ENCODE data around the gene DYRK1B. TPM values are rescaled to one million over a fixed set of nuclear protein-coding genes. Genes with fewer than 3 reads are reported as not detected.
A peak's percentile ranks its signal among the peaks of the same experiment; 100 is the strongest.

The DYRK1B gene
- total and polyA plus RNA-seq, 2 experiments from 2014 or later: 6.5 to 8.6 TPM

GRCh38 chr19:39802958-39803357 is 31.0 kb downstream of the DYRK1B start:
- Histone ChIP-seq H3K27ac (ENCODE audit: low read depth) (no peak overlapping the region), H2AFZ (peak overlapping the region; percentile 96), H3K9me2 (ENCODE audit: insufficient read depth) (no peaks in the 10 kb centered on the region), H3K36me3 (ENCODE audit: insufficient read depth) (no peaks in the 10 kb centered on the region), H3K79me2 (replicated peaks; ENCODE audit: insufficient read depth) (no peaks in the 10 kb centered on the region), H4K20me1 (replicated peaks; ENCODE audit: insufficient read depth) (no peaks in the 10 kb centered on the region), H3K4me3 (no peak overlapping the region), H3K4me2 (peak overlapping the region; percentile 36; the same call in 1 of the 2 replicates), H3K4me1 (ENCODE audit: insufficient read depth) (peaks cover 9% of the 10 kb centered on the region; the same call in 1 of the 2 replicates), H3K27me3 (ENCODE audit: insufficient read depth) (no peaks in the 10 kb centered on the region), H3F3A (replicated peaks; ENCODE audit: low read depth) (no peaks in the 10 kb centered on the region)
- Mint-ChIP-seq H3K4me3 (0 out of 3 replicates have a peak overlapping the region, but pooled peaks have one; percentile 29), H3K27me3 (ENCODE audit: insufficient read depth, low read depth, poor library complexity) (peaks cover 1% of the 10 kb centered on the region), H3K9me3 (no peaks in the 10 kb centered on the region), H3K4me1 (peaks cover 8% of the 10 kb centered on the region), H3K27ac (peak overlapping the region; percentile 50), H3K36me3 (ENCODE audit: low read depth) (no peaks in the 10 kb centered on the region)
- TF ChIP-seq ZNF114 (CRISPR knock-in tag; IDR thresholded peaks at IDR 0.05) (no peak), POLR2AphosphoS5 (IDR thresholded peaks at IDR 0.05; ENCODE audit: low read depth) (no peak), EZH2 (IDR thresholded peaks at IDR 0.05; ENCODE audit: low read depth, unreplicated experiment) (no peak), STAT1 (IDR thresholded peaks at IDR 0.05; ENCODE audit: unreplicated experiment) (no peak), ETS1 (IDR thresholded peaks at IDR 0.05) (no peak), NANOG (IDR thresholded peaks at IDR 0.05; ENCODE audit: borderline replicate concordance) (no peak), CTCF (conservative IDR thresholded peaks at IDR 0.05; ENCODE audit: low read depth in 2 of 2) (no peak)
- ATAC-seq: peak; percentile 91
- DNase-seq (ENCODE audit: low spot score): peak; percentile 61

- H3K36me3 Mint-ChIP-seq (ENCODE audit: low read depth): no peaks in the 10 kb centered on the region
- DNase-seq (ENCODE audit: low spot score): no peak
- TF ChIP-seq ETS1 (IDR thresholded peaks at IDR 0.05): no peak
- no peak for TF ChIP-seq ZNF462 (CRISPR knock-in tag; IDR thresholded peaks at IDR 0.05)
- no peak for TF ChIP-seq ZNF114 (CRISPR knock-in tag; IDR thresholded peaks at IDR 0.05)
- TF ChIP-seq ZNF331 (CRISPR knock-in tag; IDR thresholded peaks at IDR 0.05; ENCODE audit: low read depth): no peak
- TF ChIP-seq NANOG (IDR thresholded peaks at IDR 0.05; ENCODE audit: borderline replicate concordance): no peak
Measured at GRCh38 chr19:39797083-39797482, 36.9 kb downstream of the DYRK1B start.

More at GRCh38 chr19:39797083-39797482, 36.9 kb downstream of the DYRK1B start:
- Histone ChIP-seq H2AFZ (peak overlapping the region; percentile 15; the same call in 1 of the 2 replicates), H3K79me2 (replicated peaks; ENCODE audit: insufficient read depth) (no peaks in the 10 kb centered on the region), H3K9me2 (ENCODE audit: insufficient read depth) (no peaks in the 10 kb centered on the region), H3K4me2 (no peak overlapping the region), H3K27ac (ENCODE audit: low read depth) (no peak overlapping the region), H3K4me3 (no peak overlapping the region), H3K4me1 (ENCODE audit: insufficient read depth) (peaks cover 19% of the 10 kb centered on the region), H4K20me1 (replicated peaks; ENCODE audit: insufficient read depth) (no peaks in the 10 kb centered on the region), H3F3A (replicated peaks; ENCODE audit: low read depth) (no peaks in the 10 kb centered on the region), H3K27me3 (ENCODE audit: insufficient read depth) (no peaks in the 10 kb centered on the region), H3K36me3 (ENCODE audit: insufficient read depth) (no peaks in the 10 kb centered on the region)
- H3K4me3 Mint-ChIP-seq: no peak overlapping the region
- H3K4me1 Mint-ChIP-seq: peaks cover 26% of the 10 kb centered on the region
- no peak for ATAC-seq
- peaks cover under 1% of the 10 kb centered on the region for H3K27me3 Mint-ChIP-seq (ENCODE audit: insufficient read depth, low read depth, poor library complexity)
- H3K9me3 Mint-ChIP-seq: no peaks in the 10 kb centered on the region
- no peak overlapping the region for H3K27ac Mint-ChIP-seq

Measured in GM23338 (cell line).